DMS153 treated with DMSO at 0.1 percent for 48 hours (cell line): ENCODE results near the gene CLCNKB.
"Not testable (repeated sequence)": the region's sequence is repeated elsewhere in the genome, so short reads cannot be mapped to it uniquely, and the experiment has no call there.

ENCODE experiments used
- DNase-seq: peaks from one replicate; lab custom pipeline; 2025; ENCODE audit not compliant: unreplicated experiment; lab: John Stamatoyannopoulos, UW

Gene CLCNKB

GRCh38 chr1:16014509-16015482 is 28.8 kb upstream of the CLCNKB start:
- DNase-seq, result no peak

GRCh38 chr1:16015491-16015890 is 28.1 kb upstream of the CLCNKB start:
- no peak for DNase-seq

- DNase-seq, result no peak
These were observed 27.4 kb upstream of the CLCNKB start for GRCh38 chr1:16015960-16016901.

GRCh38 chr1:16017076-16017460 is 26.5 kb upstream of the CLCNKB start:
- no peak for DNase-seq

GRCh38 chr1:16017461-16018303 is 25.9 kb upstream of the CLCNKB start, which contains the start of gene HSPB7:
HSPB7 (minus strand) TSS chr1:16018043; CDS start chr1:16017963, 80 bp downstream.
- no peak for DNase-seq

- DNase-seq, result no peak
These were observed 25.3 kb upstream of the CLCNKB start for GRCh38 chr1:16018308-16018707.

- no peak for DNase-seq
These were observed 24.6 kb upstream of the CLCNKB start for GRCh38 chr1:16018749-16019643.

GRCh38 chr1:16019644-16020277 is 23.8 kb upstream of the CLCNKB start:
- DNase-seq, result no peak

GRCh38 chr1:16020325-16020724 is 23.3 kb upstream of the CLCNKB start:
- DNase-seq, result no peak

- DNase-seq, result not testable (repeated sequence)
These were observed 22.7 kb upstream of the CLCNKB start for GRCh38 chr1:16020878-16021277.

GRCh38 chr1:16021681-16022080 is 21.9 kb upstream of the CLCNKB start, which contains the start of gene CLCNKA:
CLCNKA (plus strand) TSS chr1:16022036; CDS start chr1:16022620, 584 bp downstream.
- DNase-seq, result no peak

- no peak for DNase-seq
These were observed 21.2 kb upstream of the CLCNKB start for GRCh38 chr1:16022393-16022792.

- DNase-seq, result no peak
These were observed 20.4 kb upstream of the CLCNKB start for GRCh38 chr1:16023050-16023653.

GRCh38 chr1:16026302-16026701 is 17.3 kb upstream of the CLCNKB start:
- DNase-seq, result not testable (repeated sequence)

GRCh38 chr1:16026723-16027484 is 16.7 kb upstream of the CLCNKB start:
- DNase-seq, result no peak

GRCh38 chr1:16028237-16029002 is 15.2 kb upstream of the CLCNKB start:
- DNase-seq, result no peak

- not testable (repeated sequence) for DNase-seq
These were observed 14.6 kb upstream of the CLCNKB start for GRCh38 chr1:16029003-16029268.
